ENCODE data around the gene MARK2. TPM values are rescaled to one million over a fixed set of nuclear protein-coding genes. Genes with fewer than 3 reads are reported as not detected.
A peak's percentile ranks its signal among the peaks of the same experiment; 100 is the strongest.

The MARK2 gene
- total RNA-seq, 6 experiments from 2014 or later, result 26.4 to 29.9 (median 27.9) TPM

- Mint-ChIP-seq H3K36me3 (ENCODE audit: low read depth) (no peaks in the 10 kb centered on the region; the same call in 1 of the 2 replicates), H3K9me3 (no peaks in the 10 kb centered on the region), H3K27me3 (ENCODE audit: insufficient read depth) (no peaks in the 10 kb centered on the region; the same call in 1 of the 2 replicates), H3K4me3 (peak overlapping the region; percentile 63), H3K27ac (peak overlapping the region; percentile 67), H3K4me1 (ENCODE audit: low read depth) (peaks cover 48% of the 10 kb centered on the region)
- TF ChIP-seq CTCF (IDR thresholded peaks at IDR 0.05), result peak; percentile 70
- peak; percentile 98 for DNase-seq
Observed at GRCh38 chr11:63871962-63872799, 33.3 kb downstream of the MARK2 start.

- no peak for DNase-seq
Observed at GRCh38 chr11:63872800-63873197, 33.9 kb downstream of the MARK2 start.

GRCh38 chr11:63873311-63873710, 34.4 kb downstream of the MARK2 start:
- H3K36me3 Mint-ChIP-seq (ENCODE audit: low read depth), result no peaks in the 10 kb centered on the region; the same call in 1 of the 2 replicates

More at GRCh38 chr11:63872800-63873197, 33.9 kb downstream of the MARK2 start:
- Mint-ChIP-seq H3K27me3 (ENCODE audit: insufficient read depth) (no peaks in the 10 kb centered on the region; the same call in 1 of the 2 replicates), H3K4me1 (ENCODE audit: low read depth) (peaks cover 48% of the 10 kb centered on the region), H3K9me3 (no peaks in the 10 kb centered on the region), H3K4me3 (no peak overlapping the region; the same call in 1 of the 2 replicates), H3K27ac (peak overlapping the region; percentile 42; the same call in 1 of the 2 replicates), H3K36me3 (ENCODE audit: low read depth) (no peaks in the 10 kb centered on the region; the same call in 1 of the 2 replicates)
- TF ChIP-seq CTCF (IDR thresholded peaks at IDR 0.05), result no peak

GRCh38 chr11:63874511-63874910, 35.6 kb downstream of the MARK2 start:
- Mint-ChIP-seq H3K9me3 (no peaks in the 10 kb centered on the region), H3K36me3 (ENCODE audit: low read depth) (no peaks in the 10 kb centered on the region; the same call in 1 of the 2 replicates), H3K27ac (no peak overlapping the region), H3K27me3 (ENCODE audit: insufficient read depth) (no peaks in the 10 kb centered on the region; the same call in 1 of the 2 replicates), H3K4me1 (ENCODE audit: low read depth) (peaks cover 53% of the 10 kb centered on the region), H3K4me3 (no peak overlapping the region)
- TF ChIP-seq CTCF (IDR thresholded peaks at IDR 0.05), result no peak
- no peak for DNase-seq

More at GRCh38 chr11:63873311-63873710, 34.4 kb downstream of the MARK2 start:
- Mint-ChIP-seq H3K27me3 (ENCODE audit: insufficient read depth) (no peaks in the 10 kb centered on the region; the same call in 1 of the 2 replicates), H3K4me3 (no peak overlapping the region), H3K9me3 (no peaks in the 10 kb centered on the region), H3K4me1 (ENCODE audit: low read depth) (peaks cover 50% of the 10 kb centered on the region), H3K27ac (no peak overlapping the region)
- no peak for DNase-seq
- no peak for TF ChIP-seq CTCF (IDR thresholded peaks at IDR 0.05)

- H3K36me3 Mint-ChIP-seq (ENCODE audit: low read depth), result no peaks in the 10 kb centered on the region; the same call in 1 of the 2 replicates
- peaks cover 53% of the 10 kb centered on the region for H3K4me1 Mint-ChIP-seq (ENCODE audit: low read depth)
- no peak for DNase-seq
- no peaks in the 10 kb centered on the region for H3K9me3 Mint-ChIP-seq
- no peak overlapping the region for H3K4me3 Mint-ChIP-seq
- no peak for TF ChIP-seq CTCF (IDR thresholded peaks at IDR 0.05)
- H3K27ac Mint-ChIP-seq, result no peak overlapping the region
- H3K27me3 Mint-ChIP-seq (ENCODE audit: insufficient read depth), result no peaks in the 10 kb centered on the region; the same call in 1 of the 2 replicates
Observed at GRCh38 chr11:63875506-63876065, 36.7 kb downstream of the MARK2 start.
